Measurements from ENCODE around the gene RB1.
A peak's percentile ranks its signal among the peaks of the same experiment; 100 is the strongest.
"Not testable (repeated sequence)": the region's sequence is repeated elsewhere in the genome, so short reads cannot be mapped to it uniquely, and the experiment has no call there.

Gene RB1

GRCh38 chr13:48448285-48448958 lies 144.9 kb downstream of the RB1 start:
- DNase-seq (ENCODE audit: insufficient read length) (no peak), FAIRE-seq (peak; percentile 21)
- TF ChIP-seq POLR2AphosphoS5 (IDR thresholded peaks at IDR 0.05; ENCODE audit: low read depth, low read length) (no peak), POLR2A (IDR thresholded peaks at IDR 0.05; ENCODE audit: low read depth, low read length) (no peak), TAF1 (IDR thresholded peaks at IDR 0.05; ENCODE audit: borderline replicate concordance, low read depth, low read length) (no peak)

DNA sequence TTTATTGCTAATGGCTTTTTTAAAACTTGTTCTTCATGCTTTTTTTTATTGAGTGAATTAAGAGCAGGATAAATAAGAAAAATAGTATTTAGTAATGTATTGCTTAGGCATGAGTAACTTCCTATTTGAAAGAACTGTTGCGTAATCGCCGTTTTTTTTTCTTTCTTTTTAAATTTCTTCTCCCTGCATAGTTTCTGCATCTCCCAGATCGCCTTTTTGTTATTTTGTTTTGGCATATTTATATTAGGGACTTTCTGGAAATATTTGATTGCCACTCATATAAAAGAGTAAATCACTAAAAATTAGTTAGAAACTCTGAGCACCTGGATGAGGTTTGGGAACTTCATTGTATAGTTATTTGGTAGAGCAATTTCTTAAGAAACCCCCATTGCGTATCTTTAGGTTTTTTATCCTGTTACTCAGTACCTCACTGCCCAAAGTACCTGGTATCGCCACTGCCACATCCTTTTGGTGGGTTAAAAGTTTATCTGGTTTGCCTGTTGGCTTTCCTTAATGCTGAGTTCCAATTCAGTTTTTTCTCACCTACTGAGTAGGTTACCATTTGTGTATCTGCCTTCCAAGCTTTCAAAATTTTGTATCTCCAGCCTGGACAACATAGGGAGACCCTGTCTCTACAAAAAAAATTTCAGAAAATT lies 145.5 kb downstream of the RB1 start:
- DNase-seq (ENCODE audit: insufficient read length) (no peak), FAIRE-seq (peak; percentile 9)
- TF ChIP-seq TAF1 (IDR thresholded peaks at IDR 0.05; ENCODE audit: borderline replicate concordance, low read depth, low read length), result no peak
- TF ChIP-seq POLR2A (IDR thresholded peaks at IDR 0.05; ENCODE audit: low read depth, low read length), result no peak
- no peak for TF ChIP-seq POLR2AphosphoS5 (IDR thresholded peaks at IDR 0.05; ENCODE audit: low read depth, low read length)

GRCh38 chr13:48449656-48450055 lies 146.1 kb downstream of the RB1 start:
- TF ChIP-seq POLR2A (IDR thresholded peaks at IDR 0.05; ENCODE audit: low read depth, low read length) (no peak), TAF1 (IDR thresholded peaks at IDR 0.05; ENCODE audit: borderline replicate concordance, low read depth, low read length) (no peak), POLR2AphosphoS5 (IDR thresholded peaks at IDR 0.05; ENCODE audit: low read depth, low read length) (no peak)
- FAIRE-seq, result no peak
- no peak for DNase-seq (ENCODE audit: insufficient read length)

GRCh38 chr13:48451196-48451595 lies 147.6 kb downstream of the RB1 start:
- not testable (repeated sequence) for DNase-seq (ENCODE audit: insufficient read length); FAIRE-seq

- DNase-seq (ENCODE audit: insufficient read length) (no peak), FAIRE-seq (no peak)
- TF ChIP-seq POLR2AphosphoS5 (IDR thresholded peaks at IDR 0.05; ENCODE audit: low read depth, low read length) (no peak), TAF1 (IDR thresholded peaks at IDR 0.05; ENCODE audit: borderline replicate concordance, low read depth, low read length) (no peak), POLR2A (IDR thresholded peaks at IDR 0.05; ENCODE audit: low read depth, low read length) (no peak)
Observed at GRCh38 chr13:48456546-48456945, 153.0 kb downstream of the RB1 start.

GRCh38 chr13:48457578-48458242 lies 154.2 kb downstream of the RB1 start:
- no peak for DNase-seq (ENCODE audit: insufficient read length)
- FAIRE-seq, result no peak
- no peak for TF ChIP-seq TAF1 (IDR thresholded peaks at IDR 0.05; ENCODE audit: borderline replicate concordance, low read depth, low read length)
- no peak for TF ChIP-seq POLR2A (IDR thresholded peaks at IDR 0.05; ENCODE audit: low read depth, low read length)
- no peak for TF ChIP-seq POLR2AphosphoS5 (IDR thresholded peaks at IDR 0.05; ENCODE audit: low read depth, low read length)

DNA sequence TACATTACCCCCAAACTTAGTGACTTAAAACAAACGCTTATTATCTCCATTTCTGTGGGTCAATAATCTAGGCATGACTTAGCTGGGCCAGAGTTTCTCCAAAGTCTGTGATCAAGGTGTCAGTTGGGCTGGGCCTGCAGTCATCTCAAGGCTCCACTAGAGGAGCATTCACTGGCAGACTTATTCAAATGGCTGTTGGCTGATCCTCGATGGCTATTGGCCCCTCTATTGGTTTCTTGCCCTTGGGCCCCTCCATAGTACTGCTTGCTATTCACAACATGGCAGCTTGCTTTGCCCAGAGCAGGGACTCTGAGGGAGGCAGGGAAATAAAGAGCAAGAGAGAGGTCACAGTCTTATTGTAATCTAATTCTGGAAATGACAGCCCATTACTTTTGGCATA lies 171.7 kb downstream of the RB1 start:
- no peak for DNase-seq (ENCODE audit: insufficient read length)
- FAIRE-seq, result no peak
- TF ChIP-seq POLR2A (IDR thresholded peaks at IDR 0.05; ENCODE audit: low read depth, low read length) (no peak), POLR2AphosphoS5 (IDR thresholded peaks at IDR 0.05; ENCODE audit: low read depth, low read length) (no peak), TAF1 (IDR thresholded peaks at IDR 0.05; ENCODE audit: borderline replicate concordance, low read depth, low read length) (no peak)

DNA sequence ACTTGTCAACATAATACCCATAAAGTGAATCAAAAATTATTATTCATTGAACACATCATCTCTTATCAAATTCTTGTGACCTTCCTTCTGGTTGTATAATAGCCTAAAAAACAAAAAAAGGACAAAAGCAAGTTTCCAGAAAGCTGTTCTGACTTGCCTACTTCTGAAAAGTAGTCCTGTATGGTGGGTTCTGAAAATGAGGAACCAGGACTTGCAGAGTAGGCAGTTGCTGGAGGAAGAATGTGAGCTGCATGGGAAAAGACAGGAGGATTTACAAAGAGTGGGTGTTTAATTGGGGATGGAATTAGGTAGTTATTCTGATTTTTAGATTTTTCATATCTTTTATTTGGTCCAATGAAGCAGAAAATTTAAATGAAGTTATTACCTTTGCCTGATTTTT lies 172.7 kb downstream of the RB1 start:
- peak; percentile 40 for FAIRE-seq
- no peak for DNase-seq (ENCODE audit: insufficient read length)
- TF ChIP-seq POLR2AphosphoS5 (IDR thresholded peaks at IDR 0.05; ENCODE audit: low read depth, low read length) (no peak), TAF1 (IDR thresholded peaks at IDR 0.05; ENCODE audit: borderline replicate concordance, low read depth, low read length) (no peak), POLR2A (IDR thresholded peaks at IDR 0.05; ENCODE audit: low read depth, low read length) (no peak)

DNA sequence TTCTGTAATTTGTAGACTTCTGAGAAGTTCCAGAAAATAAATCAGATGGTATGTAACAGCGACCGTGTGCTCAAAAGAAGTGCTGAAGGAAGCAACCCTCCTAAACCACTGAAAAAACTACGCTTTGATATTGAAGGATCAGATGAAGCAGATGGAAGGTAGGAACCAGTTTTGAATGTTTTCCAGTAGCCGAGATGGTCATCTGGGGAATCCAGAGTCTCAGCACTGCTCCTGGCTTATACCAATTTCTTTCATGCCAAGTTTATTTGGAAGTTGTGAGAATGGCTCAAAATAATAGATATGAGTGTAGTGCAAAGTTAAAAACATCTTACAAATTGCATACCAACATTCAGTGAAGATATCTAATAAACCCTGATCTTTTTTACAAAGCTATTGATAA lies 173.1 kb downstream of the RB1 start:
- DNase-seq (ENCODE audit: insufficient read length) (no peak), FAIRE-seq (peak; percentile 54)
- TF ChIP-seq POLR2A (IDR thresholded peaks at IDR 0.05; ENCODE audit: low read depth, low read length), result no peak

GRCh38 chr13:48477191-48477855 lies 173.8 kb downstream of the RB1 start:
- TF ChIP-seq POLR2AphosphoS5 (IDR thresholded peaks at IDR 0.05; ENCODE audit: low read depth, low read length), result no peak
- no peak for TF ChIP-seq TAF1 (IDR thresholded peaks at IDR 0.05; ENCODE audit: borderline replicate concordance, low read depth, low read length)
- no peak for TF ChIP-seq POLR2A (IDR thresholded peaks at IDR 0.05; ENCODE audit: low read depth, low read length)
- FAIRE-seq (peak; percentile 74), DNase-seq (ENCODE audit: insufficient read length) (no peak)

DNA sequence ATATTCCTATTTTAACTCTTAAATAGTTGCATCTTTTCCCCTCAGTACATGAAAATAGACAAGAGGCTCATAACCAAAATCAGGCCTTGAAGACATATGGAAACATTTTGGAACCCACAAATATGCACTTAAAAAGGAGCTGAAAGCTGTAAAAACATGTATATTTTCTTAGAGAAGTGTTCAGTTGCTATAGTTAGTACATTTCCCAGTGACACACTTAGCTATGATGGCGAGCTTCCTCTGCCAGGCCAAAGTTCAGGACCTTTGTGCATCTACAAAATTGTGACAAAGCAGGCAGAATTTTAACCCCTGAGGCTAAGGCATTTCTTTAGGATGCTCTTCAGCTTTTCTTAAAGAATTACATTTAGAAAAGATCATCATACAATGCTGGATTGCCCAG lies 174.8 kb downstream of the RB1 start:
- TF ChIP-seq POLR2A (IDR thresholded peaks at IDR 0.05; ENCODE audit: low read depth, low read length), result no peak
- TF ChIP-seq POLR2AphosphoS5 (IDR thresholded peaks at IDR 0.05; ENCODE audit: low read depth, low read length), result no peak
- no peak for TF ChIP-seq TAF1 (IDR thresholded peaks at IDR 0.05; ENCODE audit: borderline replicate concordance, low read depth, low read length)
- FAIRE-seq (no peak), DNase-seq (ENCODE audit: insufficient read length) (no peak)

DNA sequence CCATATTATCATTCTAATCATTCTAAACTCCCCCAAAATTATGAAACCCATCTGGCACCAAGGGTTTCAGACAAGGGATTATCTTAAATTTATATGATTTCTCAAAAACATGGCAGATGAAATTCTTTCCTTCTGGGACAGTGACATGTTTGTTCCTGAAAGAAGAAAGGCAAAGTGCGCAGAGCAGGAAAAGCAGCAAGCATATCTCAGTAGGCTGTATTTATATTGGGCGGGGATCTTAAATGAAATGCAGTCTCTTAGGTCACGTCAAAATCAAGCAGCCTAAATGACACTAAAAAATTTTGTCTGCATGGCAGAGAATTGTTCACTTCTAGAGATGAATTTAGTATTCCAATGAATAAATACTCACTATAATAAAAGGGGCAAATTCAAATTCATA lies 180.0 kb downstream of the RB1 start:
- FAIRE-seq (no peak), DNase-seq (ENCODE audit: insufficient read length) (no peak)
- TF ChIP-seq POLR2AphosphoS5 (IDR thresholded peaks at IDR 0.05; ENCODE audit: low read depth, low read length) (no peak), TAF1 (IDR thresholded peaks at IDR 0.05; ENCODE audit: borderline replicate concordance, low read depth, low read length) (no peak), POLR2A (IDR thresholded peaks at IDR 0.05; ENCODE audit: low read depth, low read length) (no peak)

Data from GM12892 (cell line).